IPS-18a (cell line): ENCODE results near the gene STOM.
"Not testable (repeated sequence)": the region's sequence is repeated elsewhere in the genome, so short reads cannot be mapped to it uniquely, and the experiment has no call there.

Experiments used
- H3K27ac ChIP-seq: one replicate; pipeline ENCODE4 v1.5.1; 2013; ENCODE audit warnings: low read length
- H3K27me3 ChIP-seq: one replicate; pipeline ENCODE4 v1.6.1; 2013; ENCODE audit warnings: mild to moderate bottlenecking, low read length; ENCODE audit not compliant: control insufficient read depth, insufficient read depth
- H3K36me3 ChIP-seq: one replicate; pipeline ENCODE4 v1.6.1; 2013; ENCODE audit warnings: low read depth, low read length; ENCODE audit not compliant: control insufficient read depth
- H3K4me1 ChIP-seq: one replicate; pipeline ENCODE4 v1.6.1; 2013; ENCODE audit warnings: low read depth, low read length; ENCODE audit not compliant: control insufficient read depth
- H3K4me3 ChIP-seq: one replicate; pipeline ENCODE4 v1.5.1; 2013; ENCODE audit warnings: low read length
- H3K9ac ChIP-seq: one replicate; pipeline ENCODE4 v1.6.1; 2013; ENCODE audit warnings: mild to moderate bottlenecking, low read length, moderate library complexity
- H3K9me3 ChIP-seq: one replicate; pipeline ENCODE4 v1.6.1; 2013; ENCODE audit warnings: low read depth, low read length; ENCODE audit not compliant: control insufficient read depth

STOM gene

DNA sequence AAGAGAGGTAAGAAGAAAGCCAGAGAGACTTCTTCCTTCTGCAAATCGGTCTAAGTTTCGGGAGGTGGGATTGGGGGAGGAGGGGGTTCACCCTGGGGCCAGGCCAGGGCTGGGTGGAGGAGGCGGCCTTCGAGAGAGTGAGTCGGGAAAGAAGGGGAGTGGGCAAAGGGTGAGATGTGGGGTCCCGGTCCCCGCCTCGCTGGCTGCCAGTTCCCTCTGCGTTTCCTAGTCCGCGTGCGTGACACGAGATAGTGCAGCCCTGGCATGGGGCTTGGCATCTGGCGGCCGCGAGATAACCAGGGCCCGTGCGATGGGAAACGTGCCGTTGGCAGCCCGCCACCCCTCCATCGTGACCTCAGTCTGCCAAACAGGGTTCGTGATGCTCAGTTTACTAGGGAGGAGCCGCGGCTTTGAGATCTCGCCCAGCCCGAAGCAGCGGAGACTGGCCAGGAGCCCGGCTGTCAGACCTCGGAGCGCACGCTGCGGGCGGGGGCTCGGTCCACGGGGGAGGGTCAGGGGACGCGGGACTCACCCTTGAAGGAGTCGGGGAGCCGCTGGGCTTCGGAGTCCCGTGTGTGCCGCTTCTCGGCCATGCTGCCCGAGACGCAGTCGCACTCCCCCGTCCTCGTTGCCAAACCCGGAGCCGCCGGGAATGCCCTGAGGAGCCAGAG is at the start of gene STOM:
Gene STOM (minus strand): TSS at position 656 of the 671 bp plus-strand sequence. CDS start 63 bp downstream, at position 593.
- peak within 1 kb of the TSS; percentile 74 for H3K4me3 ChIP-seq
- peaks cover 18% of the 10 kb centered on the region for H3K4me1 ChIP-seq
- H3K9ac ChIP-seq: peak within 1 kb of the TSS; percentile 48
- H3K27ac ChIP-seq: no peak within 1 kb of the TSS
- peaks cover 15% of the 10 kb centered on the region for H3K27me3 ChIP-seq
- no peaks in the 10 kb centered on the region for H3K36me3 ChIP-seq
- no peaks in the 10 kb centered on the region for H3K9me3 ChIP-seq

DNA sequence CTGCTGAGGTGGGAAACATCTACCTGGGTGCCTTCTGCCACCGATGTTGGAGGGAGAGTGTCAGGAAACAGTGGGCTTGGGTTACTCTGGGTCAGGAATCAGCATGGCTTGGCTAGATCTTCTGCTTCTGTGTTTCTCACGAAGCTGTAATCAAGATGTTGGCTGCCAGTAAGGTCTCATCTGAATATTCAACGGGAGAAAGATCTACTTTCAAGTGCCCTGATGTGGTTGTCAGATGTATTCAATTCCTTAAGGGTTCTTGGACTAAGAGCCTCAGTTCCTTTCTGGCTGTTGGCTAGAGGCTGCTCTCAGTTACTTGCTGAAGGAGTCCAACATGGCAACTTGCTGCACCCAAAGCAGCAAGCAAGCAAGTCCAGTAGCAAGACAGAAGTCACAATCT is 41.9 kb upstream of the STOM start:
- Histone ChIP-seq H3K4me3 (no peak overlapping the region), H3K4me1 (no peaks in the 10 kb centered on the region), H3K9me3 (no peaks in the 10 kb centered on the region), H3K36me3 (no peaks in the 10 kb centered on the region), H3K9ac (no peak overlapping the region), H3K27me3 (no peaks in the 10 kb centered on the region), H3K27ac (no peak overlapping the region)

DNA sequence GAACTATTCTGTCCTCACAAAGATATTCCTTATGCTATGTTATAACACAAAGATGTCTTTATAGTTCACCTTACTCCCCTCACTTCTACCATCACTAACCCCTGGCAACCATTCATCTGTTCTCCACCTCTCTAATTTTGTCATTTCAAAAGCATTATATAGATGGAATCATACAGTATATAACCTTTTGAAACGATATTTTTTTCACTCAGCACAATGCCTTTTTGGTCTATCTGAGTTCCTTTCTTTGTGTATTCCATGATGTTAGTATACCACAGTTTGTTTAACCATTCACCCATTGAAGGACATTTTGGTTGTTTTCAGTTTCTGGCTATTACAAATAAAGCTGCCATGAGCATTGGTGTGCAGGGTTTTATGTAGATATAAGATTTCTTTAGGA is 35.8 kb upstream of the STOM start:
- no peaks in the 10 kb centered on the region for H3K9me3 ChIP-seq
- H3K4me1 ChIP-seq: no peaks in the 10 kb centered on the region
- H3K36me3 ChIP-seq: no peaks in the 10 kb centered on the region

GRCh38 chr9:121404906-121405305 is 34.9 kb upstream of the STOM start:
- no peaks in the 10 kb centered on the region for H3K4me1 ChIP-seq
- no peak overlapping the region for H3K9ac ChIP-seq
- H3K27me3 ChIP-seq: no peaks in the 10 kb centered on the region
- H3K36me3 ChIP-seq: no peaks in the 10 kb centered on the region
- H3K4me3 ChIP-seq: no peak overlapping the region
- H3K27ac ChIP-seq: no peak overlapping the region
- H3K9me3 ChIP-seq: no peaks in the 10 kb centered on the region

More for the DNA sequence above, 35.8 kb upstream of the STOM start:
- Histone ChIP-seq H3K27me3 (no peaks in the 10 kb centered on the region), H3K27ac (no peak overlapping the region), H3K9ac (no peak overlapping the region), H3K4me3 (no peak overlapping the region)

DNA sequence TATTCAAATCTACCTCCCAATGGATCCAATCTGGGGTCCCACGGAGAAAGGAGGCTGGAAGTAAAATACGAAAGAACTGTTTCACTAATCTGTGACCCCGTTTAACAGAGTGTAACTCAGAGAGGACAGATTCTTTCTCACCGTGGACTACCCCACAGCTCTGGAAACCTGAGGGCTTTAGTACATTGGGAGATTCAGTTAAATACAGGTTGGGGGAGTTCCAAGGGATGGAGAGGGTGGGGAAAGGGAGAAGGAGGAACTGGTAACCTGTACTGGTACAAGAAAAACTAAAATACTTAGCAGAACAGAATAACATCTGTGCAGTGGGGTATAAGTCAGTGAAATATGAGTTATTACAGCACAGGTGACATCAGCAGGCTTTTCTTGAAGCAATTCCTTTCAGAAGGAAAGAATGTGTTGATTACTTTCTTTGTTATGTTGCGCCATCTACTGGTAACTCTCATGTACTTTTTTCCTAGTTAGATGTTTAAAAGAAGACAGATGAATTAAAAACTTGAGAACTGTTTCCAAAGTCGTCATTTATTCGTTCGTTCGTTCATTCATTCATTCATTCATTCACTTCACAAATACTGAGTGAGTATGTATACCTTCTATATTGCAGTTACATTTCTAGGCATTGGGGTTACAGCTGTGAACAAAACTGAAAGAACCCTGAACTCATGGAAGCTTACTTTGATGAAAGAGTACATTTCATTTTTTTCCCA is 30.0 kb upstream of the STOM start:
- Histone ChIP-seq H3K4me1 (no peaks in the 10 kb centered on the region), H3K9me3 (no peaks in the 10 kb centered on the region), H3K27me3 (no peaks in the 10 kb centered on the region), H3K27ac (no peak overlapping the region), H3K9ac (no peak overlapping the region), H3K4me3 (no peak overlapping the region), H3K36me3 (no peaks in the 10 kb centered on the region)

- no peak overlapping the region for H3K9ac ChIP-seq
Measured at GRCh38 chr9:121399126-121399882, 29.3 kb upstream of the STOM start.

GRCh38 chr9:121398374-121398773 is 28.3 kb upstream of the STOM start:
- Histone ChIP-seq H3K4me3 (no peak overlapping the region), H3K4me1 (no peaks in the 10 kb centered on the region), H3K27me3 (no peaks in the 10 kb centered on the region), H3K9me3 (no peaks in the 10 kb centered on the region), H3K9ac (no peak overlapping the region), H3K36me3 (no peaks in the 10 kb centered on the region), H3K27ac (no peak overlapping the region)

More at GRCh38 chr9:121399126-121399882, 29.3 kb upstream of the STOM start:
- Histone ChIP-seq H3K4me1 (no peaks in the 10 kb centered on the region), H3K9me3 (no peaks in the 10 kb centered on the region), H3K36me3 (no peaks in the 10 kb centered on the region), H3K27me3 (no peaks in the 10 kb centered on the region), H3K27ac (no peak overlapping the region), H3K4me3 (no peak overlapping the region)

DNA sequence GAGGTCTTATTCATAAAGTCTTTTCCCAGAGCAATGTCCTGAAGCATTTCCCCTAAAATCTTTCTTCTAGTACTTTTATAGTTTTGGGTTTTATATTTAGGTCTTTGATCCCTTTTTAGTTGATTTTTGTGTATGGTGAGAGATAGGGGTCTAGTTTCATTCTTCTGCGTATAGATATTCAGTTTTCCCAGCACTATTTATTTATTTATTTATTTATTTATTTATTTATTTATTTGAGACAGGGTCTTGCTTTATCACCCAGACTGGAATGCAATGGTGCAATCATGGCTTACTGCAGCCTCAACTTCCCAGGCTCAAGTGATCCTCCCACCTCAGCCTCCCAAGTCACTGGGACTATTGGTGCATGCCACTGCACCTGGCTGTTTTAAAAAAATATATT is 27.2 kb upstream of the STOM start:
- not testable (repeated sequence) for H3K4me3 ChIP-seq, H3K4me1 ChIP-seq, H3K27me3 ChIP-seq, H3K9ac ChIP-seq, H3K27ac ChIP-seq, H3K9me3 ChIP-seq, H3K36me3 ChIP-seq

DNA sequence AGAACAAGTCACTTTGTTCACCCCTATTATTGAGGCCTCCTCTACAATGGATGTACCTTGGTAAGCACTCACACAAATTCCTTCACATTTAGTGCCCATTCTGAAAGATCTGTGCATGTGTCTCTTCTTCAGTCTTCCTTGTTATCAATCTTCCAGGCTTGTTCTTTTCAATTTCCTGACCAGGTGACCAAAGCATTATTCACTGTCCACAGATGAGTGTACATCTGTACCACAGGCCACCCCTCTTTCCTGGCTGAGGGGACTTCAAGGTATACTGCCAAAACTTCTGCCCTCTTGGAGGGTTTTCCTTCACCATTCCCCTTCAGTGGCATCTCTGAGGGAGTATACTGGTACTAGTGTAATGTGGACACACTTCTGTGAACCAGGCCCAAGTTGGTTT is 25.5 kb upstream of the STOM start:
- Histone ChIP-seq H3K36me3 (no peaks in the 10 kb centered on the region), H3K27ac (no peak overlapping the region), H3K9me3 (no peaks in the 10 kb centered on the region), H3K4me1 (no peaks in the 10 kb centered on the region), H3K9ac (no peak overlapping the region), H3K4me3 (no peak overlapping the region), H3K27me3 (no peaks in the 10 kb centered on the region)

DNA sequence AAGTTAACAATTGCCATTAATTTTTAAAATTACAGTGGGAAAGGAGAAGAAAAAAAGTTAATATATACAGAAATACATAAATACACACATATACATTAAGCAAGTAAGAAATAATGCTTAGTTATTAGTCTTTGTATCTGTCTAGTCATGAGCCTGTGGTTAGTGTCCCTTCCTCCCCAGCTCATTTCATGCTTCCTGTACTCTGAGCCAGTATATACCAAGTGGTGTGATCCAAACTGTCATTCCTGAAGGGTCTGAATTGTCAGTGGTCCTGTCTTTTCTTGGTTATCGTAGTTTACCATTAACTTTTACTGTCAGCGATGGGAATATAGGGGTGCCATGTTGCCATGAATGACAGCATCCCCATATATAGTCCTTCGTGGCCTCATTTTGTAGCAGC is 24.2 kb upstream of the STOM start:
- Histone ChIP-seq H3K27me3 (no peaks in the 10 kb centered on the region), H3K9me3 (no peaks in the 10 kb centered on the region), H3K4me3 (no peak overlapping the region), H3K9ac (no peak overlapping the region), H3K27ac (no peak overlapping the region), H3K4me1 (no peaks in the 10 kb centered on the region), H3K36me3 (no peaks in the 10 kb centered on the region)

- no peak overlapping the region for H3K27ac ChIP-seq
- H3K27me3 ChIP-seq: no peaks in the 10 kb centered on the region
- H3K36me3 ChIP-seq: no peaks in the 10 kb centered on the region
- H3K4me1 ChIP-seq: no peaks in the 10 kb centered on the region
- H3K4me3 ChIP-seq: no peak overlapping the region
- no peak overlapping the region for H3K9ac ChIP-seq
- H3K9me3 ChIP-seq: no peaks in the 10 kb centered on the region
Measured at GRCh38 chr9:121393318-121393717, 23.3 kb upstream of the STOM start.
